Transverse colon (tissue), 4 donors: ENCODE data around the gene LMAN1L. TPM values are rescaled to one million over a fixed set of nuclear protein-coding genes. Genes with fewer than 3 reads are reported as not detected.

Source experiments
- DNase-seq: peaks from one replicate; pipeline ENCODE4 v3.0.0-alpha.2; 2019
- H3K27ac ChIP-seq, 4 donors: fragments of 200-600 bp; sonication (generic); 2 replicates each; pipeline ENCODE4 v1.5.1; 2016 to 2018; ENCODE audit warnings: inconsistent platforms in 4 of 4
- H3K27me3 ChIP-seq: fragments of 200-600 bp; sonication (generic); 2 replicates; pipeline ENCODE4 v1.5.1; 2017; ENCODE audit warnings: inconsistent platforms
- H3K36me3 ChIP-seq, 4 donors: fragments of 200-600 bp; sonication (generic); 2 replicates each; pipeline ENCODE4 v1.5.1; 2017 to 2019; ENCODE audit warnings: inconsistent platforms in 4 of 4
- H3K4me1 ChIP-seq, 4 donors: fragments of 200-600 bp; sonication (generic); 2 replicates each; pipeline ENCODE4 v1.5.1; 2017 to 2020; ENCODE audit warnings: inconsistent platforms in 4 of 4
- H3K4me3 ChIP-seq, 4 donors: fragments of 200-600 bp; sonication (generic); 1 replicate in 1 of 4; 2 replicates in 3 of 4; pipeline versions ENCODE4 v1.5.1 to v1.6.1; 2017 to 2019; ENCODE audit warnings: inconsistent platforms in 4 of 4
- H3K9me3 ChIP-seq, 2 donors: fragments of 200-600 bp; sonication (generic); 2 replicates each; pipeline ENCODE4 v1.5.1; 2017 to 2019; ENCODE audit warnings: inconsistent platforms in 2 of 2
- EP300 ChIP-seq: sonication (generic); formaldehyde crosslinking; IDR thresholded peaks from one replicate; pipeline ENCODE4 v1.6.1; 2017; ENCODE audit warnings: antibody characterized with exemption, low read depth
- POLR2A ChIP-seq: fragments of 450-650 bp; IDR thresholded peaks from one replicate; pipeline ENCODE4 v1.6.1; 2016; ENCODE audit warnings: antibody characterized with exemption, mild to moderate bottlenecking, moderate library complexity
- POLR2AphosphoS5 ChIP-seq, 3 donors: sonication (generic); formaldehyde crosslinking; IDR thresholded peaks; one replicate each; pipeline ENCODE4 v1.6.1; 2016; ENCODE audit warnings: antibody characterized with exemption in 3 of 3
- WGBS, 2 donors: methylation state at CpG; one replicate each; pipeline ENCODE4 v1.1.5; 2018; ENCODE audit warnings: low coverage in 1 of 2; 5-methylcytosine and 5-hydroxymethylcytosine counted together
- in situ Hi-C, 4 donors: fragments of 200-750 bp; cut with MboI; loops; one replicate each; pipeline versions ENCODE4 v1.15.0 to v1.15.1; 2017; ENCODE audit warnings: low sequenced_read_pairs in 3 of 4, low pct_ligation_motif_present in 1 of 4, low pct_unique_long_range_greater_than_20kb in 1 of 4
- intact Hi-C: fragments of 100-400 bp; cut with DNase I; formaldehyde crosslinking; loops from one replicate; pipeline ENCODE4 v1.15.1; 2023; ENCODE audit warnings: low total_unique reads
- total RNA-seq, 4 donors: library from RNA; depleted of rRNA; stranded (reverse); fragments of >200 nt; gene quantifications; one replicate each; pipeline ENCODE4 v1.1.0, GENCODE V29; 2016
- TF ChIP-seq, protein P1 (sequence below), 5 experiments: fragments of 200-600 bp in 3 of 5; fragments of 450-650 bp in 2 of 5; sonication (generic) in 3 of 5; IDR thresholded peaks; 1 replicate in 2 of 5; 2 replicates in 3 of 5; pipeline ENCODE4 v1.5.1; 2016 to 2017; ENCODE audit warnings: antibody characterized with exemption in 5 of 5, inconsistent platforms in 3 of 5, mild to moderate bottlenecking in 2 of 5, moderate library complexity in 1 of 5

The LMAN1L gene
- total RNA-seq, 4 donors from 2014 or later: 20.2 TPM; not detected in 3

DNA sequence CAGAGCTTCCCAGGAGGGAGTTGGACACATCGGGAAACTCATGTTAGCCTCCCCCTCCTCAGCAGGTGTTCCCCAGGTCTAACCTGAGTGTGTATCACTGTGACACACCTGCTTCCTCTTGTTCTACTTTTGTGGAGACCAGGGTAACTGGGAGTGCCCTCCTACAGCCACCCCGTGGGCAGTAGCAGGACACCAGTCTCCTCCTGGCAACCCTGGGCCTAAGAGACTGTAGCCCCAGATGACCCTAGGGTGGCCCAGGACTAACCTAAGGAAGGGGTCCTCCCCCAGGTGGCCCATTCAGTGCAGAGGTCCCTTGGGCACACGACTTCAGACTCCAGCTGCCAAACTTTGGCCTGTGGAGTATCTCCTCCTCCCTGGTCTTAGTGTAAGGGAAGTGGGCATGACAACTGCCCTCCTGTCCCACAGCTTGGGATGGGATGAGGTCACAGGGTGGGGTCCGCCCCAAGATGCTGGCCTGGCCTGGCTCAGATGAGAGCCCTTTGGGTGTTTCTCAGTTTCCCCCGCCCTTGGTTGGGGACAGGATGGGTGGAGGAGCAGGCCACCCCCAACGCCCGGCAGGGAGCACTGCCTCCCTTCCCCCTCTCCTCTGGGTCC, 26.0 kb upstream of the LMAN1L start:
- no peak for DNase-seq
- intact Hi-C loops (no loop called here), in situ Hi-C loops (no loop called here)
- no peak for TF ChIP-seq POLR2A
- TF ChIP-seq, protein P1, sequence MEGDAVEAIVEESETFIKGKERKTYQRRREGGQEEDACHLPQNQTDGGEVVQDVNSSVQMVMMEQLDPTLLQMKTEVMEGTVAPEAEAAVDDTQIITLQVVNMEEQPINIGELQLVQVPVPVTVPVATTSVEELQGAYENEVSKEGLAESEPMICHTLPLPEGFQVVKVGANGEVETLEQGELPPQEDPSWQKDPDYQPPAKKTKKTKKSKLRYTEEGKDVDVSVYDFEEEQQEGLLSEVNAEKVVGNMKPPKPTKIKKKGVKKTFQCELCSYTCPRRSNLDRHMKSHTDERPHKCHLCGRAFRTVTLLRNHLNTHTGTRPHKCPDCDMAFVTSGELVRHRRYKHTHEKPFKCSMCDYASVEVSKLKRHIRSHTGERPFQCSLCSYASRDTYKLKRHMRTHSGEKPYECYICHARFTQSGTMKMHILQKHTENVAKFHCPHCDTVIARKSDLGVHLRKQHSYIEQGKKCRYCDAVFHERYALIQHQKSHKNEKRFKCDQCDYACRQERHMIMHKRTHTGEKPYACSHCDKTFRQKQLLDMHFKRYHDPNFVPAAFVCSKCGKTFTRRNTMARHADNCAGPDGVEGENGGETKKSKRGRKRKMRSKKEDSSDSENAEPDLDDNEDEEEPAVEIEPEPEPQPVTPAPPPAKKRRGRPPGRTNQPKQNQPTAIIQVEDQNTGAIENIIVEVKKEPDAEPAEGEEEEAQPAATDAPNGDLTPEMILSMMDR (IDR thresholded peaks at IDR 0.05): no peak
- no peak for TF ChIP-seq EP300
- TF ChIP-seq POLR2AphosphoS5 (IDR thresholded peaks at IDR 0.05): no peak
- peaks cover 64 to 91% (median 77%) of the 10 kb centered on the region in 4 donors for H3K4me1 ChIP-seq
- 44% methylated on average over 7 of the region's 7 CpGs; no CpG with 5 or more reads in 1 of the 2 donors for WGBS, 2 donors
- H3K27ac ChIP-seq: peak overlapping the region; percentile 84 to 92 (median 86)
- no peaks in the 10 kb centered on the region for H3K36me3 ChIP-seq
- no peak overlapping the region for H3K4me3 ChIP-seq
- H3K27me3 ChIP-seq: no peaks in the 10 kb centered on the region
- no peaks in the 10 kb centered on the region for H3K9me3 ChIP-seq

- in situ Hi-C loops: no loop called here
- intact Hi-C loops: no loop called here
- Histone ChIP-seq H3K27ac (peak overlapping the region; percentile 84 to 92 (median 86)), H3K9me3 (no peaks in the 10 kb centered on the region), H3K4me1 (peaks cover 64 to 98% (median 81%) of the 10 kb centered on the region in 4 donors), H3K27me3 (no peaks in the 10 kb centered on the region), H3K4me3 (peak overlapping the region in 1 of 4 donors; percentile 6), H3K36me3 (no peaks in the 10 kb centered on the region)
- WGBS, 2 donors: 0 to 34% methylated on average over 1 to 13 of the region's 13 CpGs
- DNase-seq: peak; percentile 88
- peak; percentile 13 for TF ChIP-seq POLR2A
- TF ChIP-seq, protein P1 (IDR thresholded peaks at IDR 0.05): peak; percentile 42 to 77 (median 56)
- peak in 2 of 3 donors; percentile 18 to 31 for TF ChIP-seq POLR2AphosphoS5 (IDR thresholded peaks at IDR 0.05)
- TF ChIP-seq EP300: no peak
Measured at GRCh38 chr15:74787251-74788041, 25.2 kb upstream of the LMAN1L start.

- H3K9me3 ChIP-seq: no peaks in the 10 kb centered on the region
- intact Hi-C loops (no loop called here), in situ Hi-C loops (no loop called here)
Measured at GRCh38 chr15:74788042-74788682, 24.5 kb upstream of the LMAN1L start.

More at GRCh38 chr15:74788042-74788682, 24.5 kb upstream of the LMAN1L start:
- no peaks in the 10 kb centered on the region for H3K27me3 ChIP-seq
- no peak for DNase-seq
- TF ChIP-seq, protein P1 (IDR thresholded peaks at IDR 0.05): peak in 1 of 5 experiments; percentile 10
- no peak for TF ChIP-seq EP300
- TF ChIP-seq POLR2A: peak; percentile 3
- H3K36me3 ChIP-seq: no peaks in the 10 kb centered on the region
- peak overlapping the region; percentile 84 to 92 (median 86) for H3K27ac ChIP-seq
- H3K4me3 ChIP-seq: peak overlapping the region in 1 of 4 donors; percentile 4
- peaks cover 63 to 100% (median 81%) of the 10 kb centered on the region in 4 donors for H3K4me1 ChIP-seq
- WGBS, 2 donors: 41% methylated on average over 7 of the region's 7 CpGs; no CpG with 5 or more reads in 1 of the 2 donors
